ENCODE data around the gene PPP1R26. TPM values are rescaled to one million over a fixed set of nuclear protein-coding genes. Genes with fewer than 3 reads are reported as not detected.
"Not testable (repeated sequence)": the region's sequence is repeated elsewhere in the genome, so short reads cannot be mapped to it uniquely, and the experiment has no call there.

The PPP1R26 gene, protein sequence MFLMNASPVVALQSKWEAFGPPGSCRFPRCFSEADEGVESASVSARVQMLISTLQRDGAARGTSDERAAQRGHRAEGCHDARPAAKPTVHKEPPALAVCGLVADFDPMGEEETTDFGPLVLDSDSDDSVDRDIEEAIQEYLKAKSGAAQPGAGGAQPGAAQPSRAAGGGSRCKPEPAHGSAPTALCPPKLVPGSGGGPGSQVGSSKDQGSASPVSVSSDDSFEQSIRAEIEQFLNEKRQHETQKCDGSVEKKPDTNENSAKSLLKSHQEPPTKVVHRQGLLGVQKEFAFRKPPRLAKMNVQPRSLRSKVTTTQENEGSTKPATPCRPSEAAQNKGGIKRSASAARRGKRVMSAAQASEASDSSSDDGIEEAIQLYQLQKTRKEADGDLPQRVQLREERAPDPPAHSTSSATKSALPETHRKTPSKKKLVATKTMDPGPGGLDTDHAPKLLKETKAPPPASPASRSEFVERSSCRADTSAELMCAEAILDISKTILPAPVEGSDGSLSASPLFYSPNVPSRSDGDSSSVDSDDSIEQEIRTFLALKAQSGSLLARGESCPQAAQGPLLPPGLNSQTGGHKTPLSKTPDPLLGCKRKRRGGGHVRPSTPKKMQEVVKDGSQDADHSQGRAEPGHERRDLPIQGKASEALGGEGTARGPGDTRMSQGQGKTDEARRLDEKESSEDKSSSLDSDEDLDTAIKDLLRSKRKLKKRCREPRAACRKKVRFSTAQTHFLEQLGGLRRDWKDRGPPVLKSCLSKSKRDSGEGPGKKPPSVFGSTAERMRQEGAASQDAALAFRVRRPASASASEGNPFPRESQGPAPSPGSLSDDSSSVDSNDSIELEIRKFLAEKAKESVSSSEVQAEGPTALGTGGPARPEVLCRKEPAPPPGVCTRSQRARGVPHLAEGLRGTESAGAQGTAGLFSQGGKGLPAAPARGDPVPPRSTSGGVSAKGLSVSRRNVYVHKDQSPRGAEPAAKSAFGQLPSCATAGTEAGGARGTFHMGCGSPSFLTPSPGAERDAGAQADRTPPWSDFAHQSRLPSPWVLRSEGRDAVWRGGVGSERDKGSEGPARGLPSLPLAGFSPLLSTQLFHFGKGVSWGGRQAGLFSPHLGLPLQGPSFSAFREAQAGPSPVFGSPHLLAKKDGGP (N-terminal part only)
- total RNA-seq (under 1 TPM; 0.13 to 0.22 TPM), polyA plus RNA-seq (not detected), total RNA-seq (0 to 0.67 (median 0.03) reads per million in 6 experiments)

DNA sequence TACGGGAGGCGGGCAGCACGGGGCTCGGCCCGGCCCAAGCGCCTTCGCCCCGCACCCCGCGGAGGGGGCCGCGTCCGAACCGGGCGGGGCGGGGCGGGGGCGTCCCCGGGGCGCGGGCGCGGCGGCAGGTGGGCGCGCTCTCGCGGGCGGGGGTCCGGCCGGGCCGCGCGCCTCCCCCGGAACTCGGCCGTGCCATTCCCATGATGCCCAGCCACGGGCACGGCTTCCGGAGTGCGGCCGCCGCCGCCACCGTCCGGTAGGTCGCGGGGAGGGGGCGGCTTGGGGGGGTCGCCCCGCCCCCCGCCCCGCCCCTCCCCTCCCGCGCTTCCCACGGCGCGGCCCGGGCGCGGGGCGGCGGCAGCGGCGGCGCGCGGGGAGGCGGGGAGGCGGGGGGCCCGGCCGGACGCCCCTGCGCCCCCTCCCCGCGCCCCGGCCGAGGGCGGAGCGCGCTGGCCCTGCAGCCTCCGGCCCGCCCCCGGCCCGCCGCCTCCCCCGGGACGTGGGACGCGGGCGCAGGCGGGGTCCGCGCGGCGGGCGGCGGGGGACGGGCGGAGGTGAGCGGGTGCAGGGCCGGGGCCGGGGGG is at the start of gene PPP1R26:
Gene PPP1R26 (plus strand): TSS at position 314 of the 584 bp plus-strand sequence. CDS start 4,729 bp downstream, outside the sequence.
- Mint-ChIP-seq H3K9me3 (peaks cover 0 to 5% (median 0%) of the 10 kb centered on the region in 9 donors), H3K4me3 (peak within 1 kb of the TSS; percentile 78 to 98 (median 86)), H3K27ac (peak within 1 kb of the TSS in 2 of 10 donors; percentile 65 to 84), H3K36me3 (peaks cover 0 to 2% (median 0%) of the 10 kb centered on the region in 3 donors), H3K4me1 (peaks cover 4 to 17% (median 9%) of the 10 kb centered on the region in 4 donors), H3K27me3 (peaks cover 21 to 72% (median 33%) of the 10 kb centered on the region in 5 donors)
- DNase-seq, result no peak
- ATAC-seq, result no peak
- POLR2A ChIA-PET, result no interaction called here

GRCh38 chr9:135437259-135437658 is 42.3 kb upstream of the PPP1R26 start:
- Mint-ChIP-seq H3K27ac (peak overlapping the region in 1 of 10 donors; percentile 72), H3K4me3 (no peak overlapping the region), H3K27me3 (peaks cover 14 to 31% (median 21%) of the 10 kb centered on the region in 5 donors), H3K36me3 (peaks cover 0 to 24% (median 3%) of the 10 kb centered on the region in 3 donors), H3K9me3 (peaks cover 0 to 46% (median 16%) of the 10 kb centered on the region in 9 donors), H3K4me1 (no peaks in the 10 kb centered on the region)
- POLR2A ChIA-PET, result no interaction called here
- no peak for ATAC-seq
- no peak for DNase-seq

- H3K4me1 Mint-ChIP-seq, ATAC-seq, DNase-seq, H3K27ac Mint-ChIP-seq, POLR2A ChIA-PET, H3K4me3 Mint-ChIP-seq: not testable (repeated sequence)
- peaks cover 0 to 24% (median 3%) of the 10 kb centered on the region in 3 donors for H3K36me3 Mint-ChIP-seq
- H3K27me3 Mint-ChIP-seq, result peaks cover 15 to 32% (median 24%) of the 10 kb centered on the region in 5 donors
- peaks cover 0 to 45% (median 16%) of the 10 kb centered on the region in 9 donors for H3K9me3 Mint-ChIP-seq
Measured at GRCh38 chr9:135437696-135438095, 41.9 kb upstream of the PPP1R26 start.

GRCh38 chr9:135438581-135439232 is 40.9 kb upstream of the PPP1R26 start:
- H3K4me1 Mint-ChIP-seq, ATAC-seq, DNase-seq, H3K4me3 Mint-ChIP-seq, POLR2A ChIA-PET, H3K27ac Mint-ChIP-seq: not testable (repeated sequence)
- H3K36me3 Mint-ChIP-seq, result peaks cover 0 to 24% (median 1%) of the 10 kb centered on the region in 3 donors
- H3K27me3 Mint-ChIP-seq, result peaks cover 12 to 32% (median 27%) of the 10 kb centered on the region in 5 donors
- H3K9me3 Mint-ChIP-seq, result peaks cover 0 to 45% (median 15%) of the 10 kb centered on the region in 9 donors

- H3K27ac Mint-ChIP-seq, H3K4me3 Mint-ChIP-seq, ATAC-seq, H3K4me1 Mint-ChIP-seq, DNase-seq, POLR2A ChIA-PET: not testable (repeated sequence)
- Mint-ChIP-seq H3K9me3 (peaks cover 0 to 43% (median 15%) of the 10 kb centered on the region in 9 donors), H3K36me3 (peaks cover 0 to 24% (median 0%) of the 10 kb centered on the region in 3 donors), H3K27me3 (peaks cover 10 to 32% (median 24%) of the 10 kb centered on the region in 5 donors)
Measured at GRCh38 chr9:135439514-135439913, 40.1 kb upstream of the PPP1R26 start.

DNA sequence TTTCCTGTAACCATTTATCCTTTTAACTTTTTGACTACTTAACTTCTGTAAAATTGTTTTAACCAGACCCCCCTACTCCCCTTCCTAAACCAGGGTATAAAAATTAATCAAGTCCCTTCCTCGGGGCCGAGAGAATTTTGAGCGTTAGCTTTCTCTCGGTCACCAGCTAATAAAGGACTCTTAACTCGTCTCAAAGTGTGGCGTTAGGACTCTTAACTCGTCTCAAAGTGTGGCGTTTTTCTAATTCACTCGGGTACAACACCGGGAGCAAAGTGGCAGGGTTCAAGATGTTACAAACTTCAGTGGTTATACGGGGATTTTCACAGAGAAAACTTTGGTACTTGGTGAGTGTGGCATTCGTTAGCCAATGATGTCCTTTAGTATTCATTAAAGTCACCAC is 39.7 kb upstream of the PPP1R26 start:
- peaks cover 0 to 41% (median 15%) of the 10 kb centered on the region in 9 donors for H3K9me3 Mint-ChIP-seq
- peaks cover 0 to 24% (median 0%) of the 10 kb centered on the region in 3 donors for H3K36me3 Mint-ChIP-seq
- peaks cover 10 to 32% (median 23%) of the 10 kb centered on the region in 5 donors for H3K27me3 Mint-ChIP-seq
- ATAC-seq, result no peak
- H3K27ac Mint-ChIP-seq, result no peak overlapping the region
- no peaks in the 10 kb centered on the region for H3K4me1 Mint-ChIP-seq
- POLR2A ChIA-PET, result no interaction called here
- no peak overlapping the region for H3K4me3 Mint-ChIP-seq
- no peak for DNase-seq

DNA sequence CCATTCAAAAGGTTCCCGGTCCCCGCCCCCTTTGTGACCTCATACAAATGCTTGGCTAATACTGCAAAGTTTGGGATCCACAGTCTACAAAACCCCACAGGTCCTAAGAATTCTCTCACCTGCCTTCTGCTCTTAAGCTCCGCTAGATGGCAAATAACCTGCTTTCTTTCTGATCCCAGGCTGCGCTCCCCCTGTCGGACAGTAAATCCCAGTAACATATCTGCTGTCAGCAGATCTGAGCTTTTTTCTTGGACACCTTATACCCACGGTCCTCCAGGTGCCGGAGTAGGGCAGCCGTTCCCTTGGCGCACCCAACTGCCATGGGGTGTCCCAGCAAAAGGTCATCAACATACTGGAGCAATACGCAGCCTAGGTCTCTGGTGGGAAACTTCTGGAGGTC is 39.0 kb upstream of the PPP1R26 start:
- POLR2A ChIA-PET, result no interaction called here
- H3K4me1 Mint-ChIP-seq, result peaks cover 0 to 5% (median 2%) of the 10 kb centered on the region in 4 donors
- peaks cover 0 to 36% (median 15%) of the 10 kb centered on the region in 9 donors for H3K9me3 Mint-ChIP-seq
- ATAC-seq (no peak), DNase-seq (no peak)
- peaks cover 10 to 32% (median 21%) of the 10 kb centered on the region in 5 donors for H3K27me3 Mint-ChIP-seq
- H3K4me3 Mint-ChIP-seq, result no peak overlapping the region
- no peak overlapping the region for H3K27ac Mint-ChIP-seq
- H3K36me3 Mint-ChIP-seq, result peaks cover 0 to 24% (median 0%) of the 10 kb centered on the region in 3 donors

GRCh38 chr9:135441105-135442071 is 38.2 kb upstream of the PPP1R26 start:
- DNase-seq, POLR2A ChIA-PET, H3K4me3 Mint-ChIP-seq, ATAC-seq, H3K4me1 Mint-ChIP-seq, H3K27ac Mint-ChIP-seq: not testable (repeated sequence)
- peaks cover 0 to 29% (median 15%) of the 10 kb centered on the region in 9 donors for H3K9me3 Mint-ChIP-seq
- H3K27me3 Mint-ChIP-seq, result peaks cover 8 to 32% (median 18%) of the 10 kb centered on the region in 5 donors
- H3K36me3 Mint-ChIP-seq, result peaks cover 0 to 17% (median 0%) of the 10 kb centered on the region in 3 donors

DNA sequence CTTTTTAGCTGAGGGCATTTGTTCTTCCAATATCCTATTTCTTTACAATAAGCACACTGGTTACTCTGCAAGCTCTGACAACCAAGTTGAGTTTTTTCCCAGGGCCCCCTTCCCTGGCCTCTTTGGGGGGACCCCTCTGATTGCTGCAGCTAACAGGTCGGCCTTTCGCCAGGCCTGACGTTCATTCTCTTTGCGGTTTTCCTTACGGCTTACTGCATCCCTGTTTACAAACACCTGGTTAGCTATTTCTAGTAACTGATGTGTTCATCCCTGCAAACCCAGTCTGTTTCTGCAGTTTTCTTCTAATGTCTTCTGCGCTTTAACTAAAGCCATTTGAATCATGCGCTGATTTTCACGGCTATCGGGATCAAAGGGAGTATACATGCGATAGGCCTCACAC is 37.5 kb upstream of the PPP1R26 start:
- Mint-ChIP-seq H3K9me3 (peaks cover 0 to 22% (median 8%) of the 10 kb centered on the region in 9 donors), H3K27ac (no peak overlapping the region), H3K27me3 (peaks cover 8 to 32% (median 18%) of the 10 kb centered on the region in 5 donors), H3K4me1 (peaks cover 0 to 7% (median 2%) of the 10 kb centered on the region in 4 donors), H3K36me3 (peaks cover 0 to 13% (median 0%) of the 10 kb centered on the region in 3 donors), H3K4me3 (no peak overlapping the region)
- no peak for DNase-seq
- POLR2A ChIA-PET, result no interaction called here
- no peak for ATAC-seq

GRCh38 chr9:135443797-135444425 is 35.7 kb upstream of the PPP1R26 start:
- POLR2A ChIA-PET, result no interaction called here
- peaks cover 8 to 32% (median 15%) of the 10 kb centered on the region in 5 donors for H3K27me3 Mint-ChIP-seq
- H3K4me3 Mint-ChIP-seq, result no peak overlapping the region
- peak overlapping the region in 1 of 10 donors; percentile 44 for H3K27ac Mint-ChIP-seq
- DNase-seq (no peak), ATAC-seq (no peak)
- peaks cover 0 to 7% (median 0%) of the 10 kb centered on the region in 9 donors for H3K9me3 Mint-ChIP-seq
- peaks cover 0 to 7% (median 2%) of the 10 kb centered on the region in 4 donors for H3K4me1 Mint-ChIP-seq
- H3K36me3 Mint-ChIP-seq, result peaks cover 0 to 4% (median 0%) of the 10 kb centered on the region in 3 donors

All from naive thymus-derived CD8-positive, alpha-beta T cell (primary cell).